Panc1 (cell line): ENCODE measurements around the gene APOO. TPM values are rescaled to one million over a fixed set of nuclear protein-coding genes. Genes with fewer than 3 reads are reported as not detected.

ENCODE experiments used
- ATAC-seq: fragments of 200-7000 bp; cut with Tn5 transposase; 2 replicates; pipeline ENCODE4 v1.9.1; 2020; ENCODE audit warnings: mild to moderate bottlenecking, moderate library complexity
- BruUV-seq: library from RNA; stranded (reverse); fragments of 400-500 nt; replicated peaks from 2 replicates; lab custom pipeline; 2021; lab: Mats Ljungman, UMichigan
- CTCF ChIA-PET: fragments of 300-600 bp; sonication (Branson Sonifier 250); formaldehyde crosslinking; loops from one replicate; lab custom pipeline; 2022; ENCODE audit warnings: antibody characterized with exemption; lab: Charles Lee
- POLR2A ChIA-PET: fragments of 300-600 bp; sonication (Branson Sonifier 250); formaldehyde crosslinking; loops from one replicate; lab custom pipeline; 2022; ENCODE audit warnings: antibody characterized with exemption; lab: Charles Lee
- DNase-seq: peaks from one replicate; pipeline ENCODE4 v3.0.0-alpha.2; 2010; ENCODE audit warnings: low read depth, low spot score
- H3K27ac ChIP-seq: 2 replicates; pipeline ENCODE4 v1.5.1; 2011; ENCODE audit warnings: mild to moderate bottlenecking, low read length, inconsistent platforms
- H3K27me3 ChIP-seq: fragments of 200-500 bp; sonication (Bioruptor generic); 2 replicates; pipeline ENCODE4 v1.6.0; 2014; ENCODE audit warnings: low read length, inconsistent platforms; ENCODE audit not compliant: control insufficient read depth, insufficient read depth
- H3K36me3 ChIP-seq: fragments of 200-500 bp; sonication (Bioruptor generic); 2 replicates; pipeline ENCODE4 v1.5.1; 2014; ENCODE audit warnings: inconsistent platforms, mild to moderate bottlenecking, low read length, moderate library complexity; ENCODE audit not compliant: control insufficient read depth, insufficient read depth
- H3K4me1 ChIP-seq: 2 replicates; pipeline ENCODE4 v1.5.1; 2011; ENCODE audit warnings: inconsistent platforms, mild to moderate bottlenecking, low read length, moderate library complexity; ENCODE audit not compliant: control insufficient read depth, insufficient read depth
- H3K4me3 ChIP-seq, 2 experiments: 2 replicates each; pipeline ENCODE4 v1.5.1; 2011 to 2012; ENCODE audit warnings: low read depth in 2 of 2, low read length in 2 of 2, mild to moderate bottlenecking in 2 of 2, inconsistent platforms in 1 of 2, moderate library complexity in 1 of 2
- H3K9me3 ChIP-seq: fragments of 200-500 bp; sonication (Bioruptor generic); 2 replicates; pipeline ENCODE4 v1.5.1; 2014; ENCODE audit warnings: low read depth, mild to moderate bottlenecking, inconsistent platforms, low read length, moderate library complexity; ENCODE audit not compliant: control insufficient read depth, insufficient read depth
- POLR2AphosphoS5 ChIP-seq: IDR thresholded peaks from 2 replicates; pipeline ENCODE4 v1.6.1; 2012; ENCODE audit warnings: mild to moderate bottlenecking, low read depth, low read length, moderate library complexity
- REST ChIP-seq, 2 experiments: IDR thresholded peaks; 2 replicates each; pipeline ENCODE4 v1.6.1; 2011 to 2012; ENCODE audit warnings: low read depth in 2 of 2, control low read depth in 1 of 2, low read length in 1 of 2, mild to moderate bottlenecking in 1 of 2, moderate library complexity in 1 of 2; ENCODE audit not compliant: insufficient read depth in 1 of 2
- SIN3A ChIP-seq: IDR thresholded peaks from 2 replicates; pipeline ENCODE4 v1.6.1; 2012; ENCODE audit warnings: low read depth, mild to moderate bottlenecking, low read length, moderate library complexity, borderline replicate concordance; ENCODE audit not compliant: insufficient read depth
- TCF7L2 ChIP-seq: IDR thresholded peaks from 2 replicates; pipeline ENCODE4 v1.6.1; 2011; ENCODE audit warnings: mild to moderate bottlenecking, low read depth, low read length, inconsistent platforms
- in situ Hi-C: cut with HindIII; loops from 2 replicates; pipeline ENCODE4 v1.10.0; 2016; ENCODE audit warnings: low sequenced_read_pairs, low pct_unique_long_range_greater_than_20kb
- intact Hi-C: fragments of 100-400 bp; cut with micrococcal nuclease; formaldehyde crosslinking; loops from one replicate; pipeline ENCODE4 v1.10.0; 2022; ENCODE audit not compliant: unreplicated experiment
- total RNA-seq: library from RNA; stranded (reverse); gene quantifications from one replicate; pipeline ENCODE4 v1.2.1, GENCODE V29; 2021; ENCODE audit not compliant: unreplicated experiment
- TF ChIP-seq, protein P1 (sequence below): fragments of 450-650 bp; IDR thresholded peaks from 2 replicates; pipeline ENCODE4 v1.5.1; 2017; ENCODE audit warnings: mild to moderate bottlenecking

The APOO gene
- total RNA-seq, 1 experiment from 2014 or later, result 36.8 TPM

DNA sequence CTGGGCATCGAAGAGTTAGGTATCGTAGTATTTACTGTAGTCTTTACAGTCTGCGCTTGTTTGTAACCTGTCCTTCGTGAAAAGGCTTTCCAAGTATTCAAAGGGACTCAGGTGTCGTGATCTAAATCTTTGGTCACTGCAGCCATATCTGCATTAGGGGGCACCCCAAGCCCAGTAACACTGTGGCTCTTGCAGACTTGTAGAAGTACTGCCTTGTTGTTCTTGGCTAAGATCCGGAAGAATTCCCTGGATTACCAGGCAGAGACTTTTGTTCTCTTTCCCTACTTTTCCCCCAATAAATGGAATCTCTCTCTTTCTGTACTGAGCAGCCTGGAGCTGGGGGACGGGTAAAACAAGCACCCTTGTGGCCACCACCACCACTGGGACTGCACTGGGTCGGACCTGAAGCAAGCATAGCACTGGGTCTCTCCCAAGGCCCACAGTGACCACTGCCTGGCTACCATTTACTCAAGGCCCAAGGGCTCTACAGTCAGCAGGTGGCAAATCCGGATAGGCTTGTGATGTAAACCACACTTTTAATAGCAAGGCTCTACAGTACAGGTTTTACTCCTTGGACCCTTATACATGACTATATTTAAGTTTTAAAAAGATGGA is 12.1 kb upstream of the APOO start:
- Histone ChIP-seq H3K27ac (no peak overlapping the region), H3K36me3 (no peaks in the 10 kb centered on the region), H3K9me3 (no peaks in the 10 kb centered on the region), H3K4me1 (no peaks in the 10 kb centered on the region), H3K27me3 (no peaks in the 10 kb centered on the region), H3K4me3 (no peak overlapping the region)
- ATAC-seq (no peak), DNase-seq (no peak)
- CTCF ChIA-PET, result no interaction called here
- in situ Hi-C loops (no loop called here), intact Hi-C loops (no loop called here)
- BruUV-seq, result no TSS peak
- TF ChIP-seq REST (IDR thresholded peaks at IDR 0.05; ENCODE audit: insufficient read depth in 1 of 2, low read depth in 2 of 2, low read length in 1 of 2) (no peak), POLR2AphosphoS5 (no peak), SIN3A (no peak), TCF7L2 (no peak)
- TF ChIP-seq, protein P1, sequence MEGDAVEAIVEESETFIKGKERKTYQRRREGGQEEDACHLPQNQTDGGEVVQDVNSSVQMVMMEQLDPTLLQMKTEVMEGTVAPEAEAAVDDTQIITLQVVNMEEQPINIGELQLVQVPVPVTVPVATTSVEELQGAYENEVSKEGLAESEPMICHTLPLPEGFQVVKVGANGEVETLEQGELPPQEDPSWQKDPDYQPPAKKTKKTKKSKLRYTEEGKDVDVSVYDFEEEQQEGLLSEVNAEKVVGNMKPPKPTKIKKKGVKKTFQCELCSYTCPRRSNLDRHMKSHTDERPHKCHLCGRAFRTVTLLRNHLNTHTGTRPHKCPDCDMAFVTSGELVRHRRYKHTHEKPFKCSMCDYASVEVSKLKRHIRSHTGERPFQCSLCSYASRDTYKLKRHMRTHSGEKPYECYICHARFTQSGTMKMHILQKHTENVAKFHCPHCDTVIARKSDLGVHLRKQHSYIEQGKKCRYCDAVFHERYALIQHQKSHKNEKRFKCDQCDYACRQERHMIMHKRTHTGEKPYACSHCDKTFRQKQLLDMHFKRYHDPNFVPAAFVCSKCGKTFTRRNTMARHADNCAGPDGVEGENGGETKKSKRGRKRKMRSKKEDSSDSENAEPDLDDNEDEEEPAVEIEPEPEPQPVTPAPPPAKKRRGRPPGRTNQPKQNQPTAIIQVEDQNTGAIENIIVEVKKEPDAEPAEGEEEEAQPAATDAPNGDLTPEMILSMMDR, result no peak
- POLR2A ChIA-PET, result no interaction called here

DNA sequence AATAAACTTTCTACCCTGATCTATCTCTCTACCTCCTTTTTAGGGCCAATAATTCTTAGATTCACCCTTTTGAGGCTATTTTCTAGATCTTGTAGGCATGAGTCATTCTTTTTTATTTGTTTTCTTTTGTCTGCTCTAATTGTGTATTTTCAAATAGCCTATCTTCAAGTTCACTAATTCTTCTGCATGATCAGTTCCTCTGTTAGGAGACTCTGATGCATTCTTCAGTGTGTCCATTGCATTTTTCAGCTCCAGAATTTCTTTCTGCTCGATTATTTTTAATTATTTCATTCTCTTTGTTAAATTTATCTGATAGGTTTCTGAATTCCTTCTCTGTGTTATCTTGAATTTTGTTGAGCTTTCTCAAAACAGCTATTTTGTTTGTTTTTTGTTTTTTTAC is 11.4 kb upstream of the APOO start:
- no peak for ATAC-seq
- no peaks in the 10 kb centered on the region for H3K27me3 ChIP-seq
- H3K36me3 ChIP-seq, result no peaks in the 10 kb centered on the region
- H3K4me1 ChIP-seq, result no peaks in the 10 kb centered on the region
- no peak overlapping the region for H3K4me3 ChIP-seq
- no TSS peak for BruUV-seq
- no peaks in the 10 kb centered on the region for H3K9me3 ChIP-seq
- intact Hi-C loops (no loop called here), in situ Hi-C loops (no loop called here)
- POLR2A ChIA-PET, result no interaction called here
- H3K27ac ChIP-seq, result no peak overlapping the region
- TF ChIP-seq TCF7L2 (no peak), POLR2AphosphoS5 (no peak), REST (IDR thresholded peaks at IDR 0.05; ENCODE audit: insufficient read depth in 1 of 2, low read depth in 2 of 2, low read length in 1 of 2) (no peak), SIN3A (no peak)
- TF ChIP-seq, protein P1, result no peak
- no peak for DNase-seq
- CTCF ChIA-PET, result no interaction called here
